Measurements from ENCODE around the gene FMN1.
"Not testable (repeated sequence)": the region's sequence is repeated elsewhere in the genome, so short reads cannot be mapped to it uniquely, and the experiment has no call there.

Gene FMN1

GRCh38 chr15:32953533-32953910, 241.0 kb downstream of the FMN1 start:
- no peak for DNase-seq

GRCh38 chr15:32952901-32953532, 241.5 kb downstream of the FMN1 start:
- no peak for DNase-seq

GRCh38 chr15:32951736-32952464, 242.6 kb downstream of the FMN1 start:
- DNase-seq: no peak

- DNase-seq: not testable (repeated sequence)
These were observed 244.5 kb downstream of the FMN1 start for GRCh38 chr15:32950051-32950450.

GRCh38 chr15:32946210-32946609, 248.3 kb downstream of the FMN1 start:
- no peak for DNase-seq

GRCh38 chr15:32944431-32944830, 250.1 kb downstream of the FMN1 start:
- no peak for DNase-seq

GRCh38 chr15:32943711-32944110, 250.8 kb downstream of the FMN1 start:
- DNase-seq: no peak

GRCh38 chr15:32942401-32942841, 252.1 kb downstream of the FMN1 start:
- no peak for DNase-seq

- no peak for DNase-seq
These were observed 252.7 kb downstream of the FMN1 start for GRCh38 chr15:32941823-32942222.

- DNase-seq: no peak
These were observed 257.5 kb downstream of the FMN1 start for GRCh38 chr15:32936976-32937375.

- DNase-seq: peak in 1 of 2 experiments; percentile 9
These were observed 258.1 kb downstream of the FMN1 start for GRCh38 chr15:32936283-32936918.

- no peak for DNase-seq
These were observed 259.4 kb downstream of the FMN1 start for GRCh38 chr15:32935139-32935538.

- DNase-seq: no peak
These were observed 261.3 kb downstream of the FMN1 start for GRCh38 chr15:32933236-32933635.

- no peak for DNase-seq
These were observed 265.6 kb downstream of the FMN1 start for GRCh38 chr15:32928876-32929275.

- DNase-seq: no peak
These were observed 267.4 kb downstream of the FMN1 start for GRCh38 chr15:32927124-32927523.

- DNase-seq: no peak
These were observed 271.3 kb downstream of the FMN1 start for GRCh38 chr15:32923176-32923575.

GRCh38 chr15:32922541-32922940, 272.0 kb downstream of the FMN1 start:
- no peak for DNase-seq

- no peak for DNase-seq
These were observed 274.6 kb downstream of the FMN1 start for GRCh38 chr15:32919749-32920414.

- DNase-seq: no peak
These were observed 276.0 kb downstream of the FMN1 start for GRCh38 chr15:32918547-32918946.

GRCh38 chr15:32910839-32911238, 283.7 kb downstream of the FMN1 start:
- no peak for DNase-seq

- no peak for DNase-seq
These were observed 285.1 kb downstream of the FMN1 start for GRCh38 chr15:32909431-32909830.

- DNase-seq: no peak
These were observed 285.6 kb downstream of the FMN1 start for GRCh38 chr15:32908872-32909271.

- DNase-seq: peak in 1 of 2 experiments; percentile 6
These were observed 286.2 kb downstream of the FMN1 start for GRCh38 chr15:32908135-32908801.
